Trophoblast cell (in vitro differentiated cells and primary cell): ENCODE results near the gene CBY2.

Experiments used
- DNase-seq, 2 donors: peaks; one replicate each; pipeline ENCODE4 v3.0.0-alpha.2; 2016
- H2AFZ ChIP-seq: 2 replicates; pipeline ENCODE4 v1.6.1; 2013; ENCODE audit warnings: low read length, moderate library complexity, mild to moderate bottlenecking; ENCODE audit not compliant: insufficient read depth, poor library complexity
- H2AK5ac ChIP-seq: 2 replicates; pipeline ENCODE4 v1.6.1; 2013; ENCODE audit warnings: mild to moderate bottlenecking, low read length
- H2BK120ac ChIP-seq: 2 replicates; pipeline ENCODE4 v1.6.1; 2013; ENCODE audit warnings: low read length, mild to moderate bottlenecking, moderate library complexity; ENCODE audit not compliant: insufficient read depth, poor library complexity
- H2BK12ac ChIP-seq: 2 replicates; pipeline ENCODE4 v1.6.1; 2013; ENCODE audit warnings: mild to moderate bottlenecking, low read length, moderate library complexity
- H2BK5ac ChIP-seq: 2 replicates; pipeline ENCODE4 v1.6.1; 2013; ENCODE audit warnings: low read length, low read depth, moderate library complexity, mild to moderate bottlenecking; ENCODE audit not compliant: poor library complexity
- H3K14ac ChIP-seq: 2 replicates; pipeline ENCODE4 v1.6.1; 2013; ENCODE audit warnings: mild to moderate bottlenecking, low read length
- H3K18ac ChIP-seq: 2 replicates; pipeline ENCODE4 v1.6.1; 2013; ENCODE audit warnings: mild to moderate bottlenecking, low read length
- H3K23ac ChIP-seq: 2 replicates; pipeline ENCODE4 v1.6.1; 2013; ENCODE audit warnings: low read length
- H3K27ac ChIP-seq: 2 replicates; pipeline ENCODE4 v1.5.1; 2013; ENCODE audit warnings: low read depth, mild to moderate bottlenecking, inconsistent platforms, low read length, moderate library complexity
- H3K27me3 ChIP-seq: 2 replicates; pipeline ENCODE4 v1.6.1; 2013; ENCODE audit warnings: inconsistent platforms, mild to moderate bottlenecking, low read length, moderate library complexity; ENCODE audit not compliant: insufficient read depth
- H3K36me3 ChIP-seq, 2 experiments: 1 replicate in 1 of 2; 2 replicates in 1 of 2; pipeline ENCODE4 v1.6.1; 2013; ENCODE audit warnings: low read length in 2 of 2, mild to moderate bottlenecking in 2 of 2, moderate library complexity in 1 of 2; ENCODE audit not compliant: insufficient read depth in 2 of 2, control insufficient read depth in 1 of 2
- H3K4ac ChIP-seq: 2 replicates; pipeline ENCODE4 v1.6.1; 2013; ENCODE audit warnings: low read depth, mild to moderate bottlenecking, low read length, moderate library complexity
- H3K4me1 ChIP-seq, 2 experiments: 1 replicate in 1 of 2; 2 replicates in 1 of 2; pipeline ENCODE4 v1.6.1; 2013; ENCODE audit warnings: low read length in 2 of 2, mild to moderate bottlenecking in 2 of 2, moderate library complexity in 1 of 2; ENCODE audit not compliant: insufficient read depth in 2 of 2, control insufficient read depth in 1 of 2
- H3K4me2 ChIP-seq: 2 replicates; pipeline ENCODE4 v1.6.1; 2013; ENCODE audit warnings: inconsistent platforms, mild to moderate bottlenecking, low read length, moderate library complexity
- H3K4me3 ChIP-seq: 2 replicates; pipeline ENCODE4 v1.5.1; 2013; ENCODE audit warnings: mild to moderate bottlenecking, low read depth, low read length, inconsistent platforms
- H3K79me1 ChIP-seq: one replicate; pipeline ENCODE4 v1.6.1; 2013; ENCODE audit warnings: low read length
- H3K79me2 ChIP-seq: 2 replicates; pipeline ENCODE4 v1.6.1; 2013; ENCODE audit warnings: low read length, mild to moderate bottlenecking; ENCODE audit not compliant: control insufficient read depth, insufficient read depth, poor library complexity
- H3K9ac ChIP-seq: 2 replicates; pipeline ENCODE4 v1.6.1; 2013; ENCODE audit warnings: mild to moderate bottlenecking, low read length
- H3K9me3 ChIP-seq: 2 replicates; pipeline ENCODE4 v1.6.1; 2013; ENCODE audit warnings: low read depth, mild to moderate bottlenecking, control low read depth, inconsistent platforms, low read length; ENCODE audit not compliant: insufficient read depth
- H4K12ac ChIP-seq: 2 replicates; pipeline ENCODE4 v1.6.1; 2013; ENCODE audit warnings: low read depth, mild to moderate bottlenecking, low read length, moderate library complexity
- H4K8ac ChIP-seq: 2 replicates; pipeline ENCODE4 v1.6.1; 2013; ENCODE audit warnings: low read depth, mild to moderate bottlenecking, low read length, moderate library complexity
- H4K91ac ChIP-seq: one replicate; pipeline ENCODE4 v1.6.1; 2013; ENCODE audit warnings: low read depth, mild to moderate bottlenecking, low read length, moderate library complexity
- WGBS: extraction: QIAGEN DNeasy Blood & Tissue Kit; methylation state at CpG from one replicate; pipeline ENCODE4 v1.1.7; 2013; ENCODE audit warnings: missing lambda C conversion rate; ENCODE audit not compliant: insufficient read length, insufficient coverage; ENCODE audit errors: extremely low coverage; 5-methylcytosine and 5-hydroxymethylcytosine counted together

The CBY2 gene

DNA sequence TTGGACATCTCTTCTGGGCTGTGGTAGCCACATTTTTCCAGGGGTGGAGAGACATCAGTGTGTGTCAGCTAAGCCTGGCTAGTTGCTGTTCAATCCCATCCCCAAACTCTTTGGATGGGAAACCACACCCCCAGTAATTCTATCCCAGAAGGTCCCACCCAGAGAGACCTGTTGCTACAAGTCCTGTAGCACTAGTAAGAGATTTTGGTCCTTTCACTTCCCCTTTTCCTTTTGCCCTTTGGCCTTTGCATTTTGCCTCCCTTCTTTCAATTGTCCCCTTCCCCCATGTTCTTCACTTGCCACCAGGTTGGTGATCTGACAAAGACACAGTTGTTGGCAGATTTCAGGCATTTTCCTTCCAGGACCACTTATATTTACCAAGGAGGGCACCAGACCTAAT lies 3.8 kb downstream of the CBY2 start:
- H3K4ac ChIP-seq: no peak overlapping the region
- H2BK5ac ChIP-seq: no peak overlapping the region
- peak overlapping the region; percentile 33 for H3K23ac ChIP-seq
- no peak overlapping the region for H3K27ac ChIP-seq
- H4K8ac ChIP-seq: no peak overlapping the region
- no peak overlapping the region for H3K9ac ChIP-seq
- no peak overlapping the region for H4K12ac ChIP-seq
- H2AFZ ChIP-seq: no peak overlapping the region
- H4K91ac ChIP-seq: no peak overlapping the region
- no peak overlapping the region for H3K4me3 ChIP-seq
- H3K14ac ChIP-seq: no peak overlapping the region
- no peak overlapping the region for H2AK5ac ChIP-seq
- H3K27me3 ChIP-seq: no peaks in the 10 kb centered on the region
- no peak overlapping the region for H2BK120ac ChIP-seq
- H3K79me1 ChIP-seq: no peaks in the 10 kb centered on the region
- DNase-seq: no peak
- no peak overlapping the region for H3K4me2 ChIP-seq
- no peaks in the 10 kb centered on the region for H3K9me3 ChIP-seq
- no peaks in the 10 kb centered on the region for H3K36me3 ChIP-seq
- no peaks in the 10 kb centered on the region for H3K4me1 ChIP-seq
- H3K79me2 ChIP-seq: no peaks in the 10 kb centered on the region
- H2BK12ac ChIP-seq: no peak overlapping the region
- H3K18ac ChIP-seq: no peak overlapping the region

DNA sequence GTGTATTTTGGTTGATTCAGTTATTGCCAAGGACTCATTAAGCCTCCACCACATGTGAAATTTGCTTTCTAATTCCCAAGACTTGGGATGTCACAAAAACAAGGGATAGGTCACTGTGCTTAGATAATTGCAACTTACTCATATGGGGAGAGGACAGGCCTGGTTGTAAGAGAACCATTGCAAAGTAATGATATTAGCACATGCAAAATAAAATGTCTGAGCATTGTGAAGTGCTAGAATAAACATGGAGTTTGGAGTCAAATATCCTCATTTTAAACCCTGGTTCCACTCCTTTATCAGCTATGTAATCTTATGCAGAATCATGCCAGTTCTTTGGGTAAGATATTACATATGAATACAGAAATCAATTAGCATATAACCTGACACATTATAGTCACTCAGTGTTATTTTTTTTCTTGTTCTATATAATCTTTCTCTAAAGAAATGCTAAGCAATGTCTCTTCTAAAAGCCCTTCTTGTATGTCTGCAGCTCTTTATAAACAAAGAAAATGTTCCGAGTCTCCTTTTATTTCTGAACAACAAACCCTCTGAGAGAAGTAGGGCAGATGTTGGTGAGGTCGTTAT lies 5.5 kb downstream of the CBY2 start:
- Histone ChIP-seq H2BK12ac (no peak overlapping the region), H2AFZ (no peak overlapping the region), H3K27me3 (no peaks in the 10 kb centered on the region), H2BK5ac (no peak overlapping the region), H4K8ac (no peak overlapping the region), H3K23ac (no peak overlapping the region), H3K27ac (no peak overlapping the region), H3K4ac (no peak overlapping the region), H2AK5ac (no peak overlapping the region), H4K91ac (no peak overlapping the region), H3K14ac (no peak overlapping the region), H3K18ac (no peak overlapping the region), H3K4me2 (no peak overlapping the region), H3K9me3 (no peaks in the 10 kb centered on the region), H3K4me3 (no peak overlapping the region), H3K4me1 (no peaks in the 10 kb centered on the region), H3K79me2 (no peaks in the 10 kb centered on the region), H3K9ac (no peak overlapping the region), H2BK120ac (no peak overlapping the region), H3K36me3 (no peaks in the 10 kb centered on the region), H3K79me1 (no peaks in the 10 kb centered on the region), H4K12ac (no peak overlapping the region)
- DNase-seq: no peak
- WGBS: no CpG with 5 or more reads among the region's 2 CpGs

DNA sequence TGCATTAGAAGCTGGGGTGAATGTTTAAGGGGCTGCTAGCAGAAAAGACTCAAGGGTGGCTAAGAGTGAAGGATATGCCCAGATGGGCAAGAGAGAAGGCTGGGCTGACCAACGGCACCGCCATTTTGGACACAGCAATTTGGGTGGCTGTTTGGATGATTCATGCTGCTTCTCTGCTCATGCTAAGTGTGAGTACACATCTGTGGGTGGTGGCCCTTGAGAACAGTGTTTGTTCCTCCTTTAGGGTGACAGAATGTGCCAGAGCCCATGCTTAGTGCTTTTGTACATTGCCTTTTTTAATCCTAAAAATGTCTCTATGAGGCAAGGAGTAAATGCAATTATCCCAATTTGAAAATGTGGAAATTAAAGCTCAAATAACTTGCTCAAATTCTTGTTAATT lies 9.8 kb downstream of the CBY2 start:
- no peak overlapping the region for H3K14ac ChIP-seq
- H3K27ac ChIP-seq: no peak overlapping the region
- no peak overlapping the region for H2BK12ac ChIP-seq
- no peak overlapping the region for H3K4ac ChIP-seq
- no peaks in the 10 kb centered on the region for H3K4me1 ChIP-seq
- no peak overlapping the region for H3K23ac ChIP-seq
- DNase-seq: no peak
- peaks cover 4% of the 10 kb centered on the region for H3K9me3 ChIP-seq
- no peak overlapping the region for H2AFZ ChIP-seq
- H4K8ac ChIP-seq: no peak overlapping the region
- H4K12ac ChIP-seq: no peak overlapping the region
- no peaks in the 10 kb centered on the region for H3K79me1 ChIP-seq
- WGBS: no CpG with 5 or more reads among the region's 2 CpGs
- H2BK5ac ChIP-seq: no peak overlapping the region
- H4K91ac ChIP-seq: no peak overlapping the region
- no peaks in the 10 kb centered on the region for H3K79me2 ChIP-seq
- no peak overlapping the region for H3K4me3 ChIP-seq
- no peaks in the 10 kb centered on the region for H3K27me3 ChIP-seq
- H3K4me2 ChIP-seq: no peak overlapping the region
- H3K9ac ChIP-seq: no peak overlapping the region
- no peak overlapping the region for H3K18ac ChIP-seq
- no peak overlapping the region for H2AK5ac ChIP-seq
- no peaks in the 10 kb centered on the region for H3K36me3 ChIP-seq
- H2BK120ac ChIP-seq: no peak overlapping the region

DNA sequence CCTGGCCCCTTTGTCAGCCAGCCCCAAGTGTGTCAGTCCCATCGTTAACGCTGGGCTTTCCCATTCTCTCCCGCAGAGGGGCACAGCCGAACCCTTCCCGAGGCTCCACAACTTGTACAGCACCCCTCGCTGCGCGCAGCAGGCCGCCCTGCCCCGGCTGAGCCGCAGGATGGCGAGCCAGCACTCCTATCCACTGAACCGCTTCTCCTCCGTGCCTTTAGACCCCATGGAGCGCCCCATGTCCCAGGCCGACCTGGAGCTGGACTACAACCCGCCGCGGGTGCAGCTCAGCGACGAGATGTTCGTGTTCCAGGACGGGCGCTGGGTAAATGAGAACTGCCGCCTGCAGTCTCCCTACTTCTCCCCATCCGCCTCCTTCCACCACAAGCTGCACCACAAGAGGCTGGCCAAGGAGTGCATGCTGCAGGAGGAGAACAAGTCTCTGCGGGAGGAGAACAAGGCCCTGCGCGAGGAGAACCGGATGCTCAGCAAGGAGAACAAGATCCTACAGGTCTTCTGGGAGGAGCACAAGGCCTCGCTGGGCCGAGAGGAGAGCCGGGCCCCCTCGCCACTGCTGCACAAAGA lies 11.1 kb downstream of the CBY2 start:
- Histone ChIP-seq H4K91ac (no peak overlapping the region), H3K79me2 (no peaks in the 10 kb centered on the region), H3K4ac (no peak overlapping the region), H2BK120ac (no peak overlapping the region), H3K4me3 (no peak overlapping the region), H2AFZ (no peak overlapping the region), H3K79me1 (no peaks in the 10 kb centered on the region), H3K18ac (no peak overlapping the region), H3K4me2 (no peak overlapping the region), H3K14ac (no peak overlapping the region), H2BK12ac (no peak overlapping the region), H2AK5ac (no peak overlapping the region), H3K4me1 (no peaks in the 10 kb centered on the region), H3K9me3 (peaks cover 4% of the 10 kb centered on the region), H3K27ac (no peak overlapping the region), H4K12ac (no peak overlapping the region), H3K9ac (no peak overlapping the region), H3K36me3 (no peaks in the 10 kb centered on the region), H4K8ac (no peak overlapping the region), H2BK5ac (no peak overlapping the region), H3K23ac (no peak overlapping the region), H3K27me3 (no peaks in the 10 kb centered on the region)
- no peak for DNase-seq
- WGBS: no CpG with 5 or more reads among the region's 34 CpGs
